Vagina (tissue), 2 donors: ENCODE measurements around the gene PKLR.

ENCODE experiments used
- CTCF ChIP-seq, 3 experiments: fragments of 450-650 bp in 2 of 3; fragments of 200-600 bp in 1 of 3; sonication (generic) in 1 of 3; IDR thresholded peaks; one replicate each; pipeline ENCODE4 v1.5.1; 2017 to 2019; ENCODE audit warnings: antibody characterized with exemption in 3 of 3, mild to moderate bottlenecking in 2 of 3, moderate library complexity in 2 of 3
- POLR2A ChIP-seq, 2 donors: fragments of 450-650 bp; IDR thresholded peaks; one replicate each; pipeline ENCODE4 v1.6.1; 2017; ENCODE audit warnings: antibody characterized with exemption in 2 of 2, mild to moderate bottlenecking in 2 of 2, moderate library complexity in 2 of 2

- TF ChIP-seq CTCF (IDR thresholded peaks at IDR 0.05) (no peak), POLR2A (IDR thresholded peaks at IDR 0.05) (no peak)
Measured at GRCh38 chr1:155268630-155269029, 32.6 kb downstream of the PKLR start.
